GM19023 (cell line): ENCODE measurements around the gene DKK3.

Experiments used
- ATAC-seq: cut with Tn5 transposase; IDR thresholded peaks from one replicate; pipeline ENCODE4 v1.9.1; 2021; ENCODE audit warnings: mild to moderate bottlenecking, moderate library complexity; ENCODE audit not compliant: unreplicated experiment

Gene DKK3

GRCh38 chr11:12005476-12005875, 3.0 kb downstream of the DKK3 start:
- ATAC-seq, result no peak

GRCh38 chr11:12005061-12005460, 3.4 kb downstream of the DKK3 start:
- ATAC-seq, result no peak

- no peak for ATAC-seq
These were observed 4.6 kb downstream of the DKK3 start for GRCh38 chr11:12003815-12004214.

GRCh38 chr11:12003336-12003735, 5.1 kb downstream of the DKK3 start:
- no peak for ATAC-seq

GRCh38 chr11:12001186-12001585, 7.2 kb downstream of the DKK3 start:
- no peak for ATAC-seq

- ATAC-seq, result no peak
These were observed 10.2 kb downstream of the DKK3 start for GRCh38 chr11:11998091-11998781.

- ATAC-seq, result no peak
These were observed 11.4 kb downstream of the DKK3 start for GRCh38 chr11:11997049-11997322.

- ATAC-seq, result no peak
These were observed 11.9 kb downstream of the DKK3 start for GRCh38 chr11:11996321-11997048.

- ATAC-seq, result no peak
These were observed 12.8 kb downstream of the DKK3 start for GRCh38 chr11:11995601-11996000.

- ATAC-seq, result no peak
These were observed 14.6 kb downstream of the DKK3 start for GRCh38 chr11:11993839-11994238.

GRCh38 chr11:11992257-11993212, 15.9 kb downstream of the DKK3 start:
- no peak for ATAC-seq

- no peak for ATAC-seq
These were observed 18.4 kb downstream of the DKK3 start for GRCh38 chr11:11989774-11990744.

GRCh38 chr11:11988681-11989261, 19.7 kb downstream of the DKK3 start:
- ATAC-seq, result no peak

GRCh38 chr11:11988099-11988651, 20.3 kb downstream of the DKK3 start:
- no peak for ATAC-seq

GRCh38 chr11:11987503-11988022, 20.9 kb downstream of the DKK3 start:
- ATAC-seq, result no peak

GRCh38 chr11:11985954-11986949, 22.2 kb downstream of the DKK3 start:
- no peak for ATAC-seq

GRCh38 chr11:11985016-11985715, 23.3 kb downstream of the DKK3 start:
- ATAC-seq, result no peak

- ATAC-seq, result no peak
These were observed 23.9 kb downstream of the DKK3 start for GRCh38 chr11:11984563-11984962.
